NCI-H2107 treated with DMSO at 0.1 percent for 48 hours (cell line): Measurements from ENCODE around the gene CREB5.
"Not testable (repeated sequence)": the region's sequence is repeated elsewhere in the genome, so short reads cannot be mapped to it uniquely, and the experiment has no call there.

ENCODE experiments used
- DNase-seq: peaks from one replicate; lab custom pipeline; 2025; ENCODE audit not compliant: unreplicated experiment; lab: John Stamatoyannopoulos, UW

The CREB5 gene

DNA sequence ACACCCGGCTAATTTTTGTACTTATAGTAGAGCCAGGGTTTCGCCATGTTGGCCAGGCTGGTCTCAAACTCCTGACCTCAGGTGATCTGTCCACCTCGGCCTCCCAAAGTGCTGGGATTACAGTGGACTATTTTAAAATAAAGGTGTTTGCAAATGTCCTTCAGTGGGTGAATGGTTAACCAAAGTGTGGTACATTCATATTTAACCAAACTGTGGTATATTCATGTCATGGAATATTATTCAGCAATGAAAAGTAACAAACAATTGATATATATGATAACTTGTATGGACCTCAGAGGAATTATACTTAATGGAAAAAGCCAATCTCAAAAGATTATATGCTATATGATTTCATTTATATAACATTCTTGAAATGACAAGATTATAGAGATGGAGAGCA lies 190.0 kb downstream of the CREB5 start:
- DNase-seq = no peak

DNA sequence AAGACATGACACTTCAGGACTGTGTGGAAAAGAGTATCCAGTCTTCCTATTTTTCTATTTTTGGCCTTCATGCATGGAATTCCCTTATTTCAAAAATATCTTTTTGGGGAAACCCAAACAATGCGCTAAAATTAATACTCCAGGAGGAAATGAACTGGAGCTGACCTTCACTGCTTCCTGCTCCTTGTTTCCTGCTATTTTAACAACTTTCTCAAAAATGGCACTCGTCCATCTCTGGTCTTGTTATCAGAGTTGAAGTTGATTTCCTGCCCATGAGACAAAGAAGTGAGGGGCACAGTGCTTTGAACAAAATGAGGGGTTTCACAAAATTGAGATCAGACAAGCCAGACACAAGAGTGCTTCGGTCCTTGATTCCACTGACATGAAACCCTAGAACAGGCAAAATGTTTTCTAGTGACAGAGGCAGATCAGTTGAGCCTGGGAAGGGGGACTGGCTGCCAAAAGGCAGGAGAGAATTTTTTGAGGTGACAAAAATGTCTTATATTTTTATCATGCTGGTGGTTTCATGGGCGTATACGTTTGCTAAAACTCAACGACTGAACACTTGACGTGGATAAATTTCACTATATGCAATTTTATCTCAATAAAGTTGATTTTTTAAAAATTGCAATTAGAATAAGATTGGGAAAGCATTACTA lies 193.2 kb downstream of the CREB5 start:
- no peak for DNase-seq

- DNase-seq = no peak
These were observed 194.1 kb downstream of the CREB5 start for GRCh38 chr7:28606421-28606820.

DNA sequence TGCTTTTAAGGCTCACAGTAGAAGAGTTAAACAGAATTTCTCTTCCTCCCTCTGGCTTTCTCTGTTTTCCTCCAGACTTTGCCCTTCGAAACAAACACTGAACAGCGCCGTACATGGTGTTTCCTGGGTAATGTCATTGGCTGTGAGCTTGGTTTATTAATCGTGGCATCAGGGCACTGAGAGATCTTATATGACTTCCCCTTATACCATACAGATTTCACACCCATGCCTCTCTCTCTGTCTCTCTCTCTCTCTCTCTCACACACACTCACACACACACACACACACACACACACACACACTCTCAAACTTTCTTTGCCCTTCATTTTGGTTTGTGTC lies 195.5 kb downstream of the CREB5 start:
- no peak for DNase-seq

GRCh38 chr7:28608237-28608656 lies 195.9 kb downstream of the CREB5 start:
- DNase-seq = no peak

DNA sequence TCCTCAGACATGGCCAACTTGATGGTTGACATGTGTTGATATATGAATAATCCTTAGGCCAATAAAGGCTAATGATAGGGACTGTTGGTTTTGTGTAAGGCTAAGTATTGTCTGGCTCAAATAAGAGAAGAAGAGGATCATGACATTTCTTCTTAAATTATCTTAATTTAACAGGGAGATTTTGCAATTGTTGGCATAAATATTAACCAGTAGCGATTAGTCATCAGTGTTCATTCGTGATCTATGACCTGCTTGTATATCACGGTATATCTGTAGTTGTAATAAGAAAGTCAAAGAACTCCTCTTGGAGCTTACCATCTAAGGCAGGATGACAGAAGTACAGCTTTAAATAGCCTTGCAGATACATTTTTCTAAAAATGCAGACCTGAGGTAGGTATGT lies 196.4 kb downstream of the CREB5 start:
- DNase-seq = no peak

DNA sequence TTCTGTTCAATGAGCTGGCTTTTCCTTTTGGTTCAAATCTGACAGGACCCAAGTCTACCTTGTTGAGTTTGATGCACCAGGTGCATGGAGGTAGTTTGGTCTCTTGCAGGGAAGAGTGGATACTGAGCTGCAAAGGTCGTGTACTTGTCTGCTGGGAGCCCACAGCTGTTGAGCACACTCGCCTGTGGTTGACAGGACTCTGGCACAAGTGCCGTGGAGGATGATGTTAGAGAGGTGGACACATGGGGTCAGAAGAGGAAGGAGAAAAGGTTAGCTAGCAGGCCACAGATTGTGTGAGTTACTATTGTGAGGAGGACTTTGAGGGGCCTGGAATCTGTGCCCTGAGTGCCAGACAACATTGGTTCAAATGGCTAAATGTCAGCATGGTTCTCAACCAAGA lies 197.3 kb downstream of the CREB5 start:
- DNase-seq = no peak

DNA sequence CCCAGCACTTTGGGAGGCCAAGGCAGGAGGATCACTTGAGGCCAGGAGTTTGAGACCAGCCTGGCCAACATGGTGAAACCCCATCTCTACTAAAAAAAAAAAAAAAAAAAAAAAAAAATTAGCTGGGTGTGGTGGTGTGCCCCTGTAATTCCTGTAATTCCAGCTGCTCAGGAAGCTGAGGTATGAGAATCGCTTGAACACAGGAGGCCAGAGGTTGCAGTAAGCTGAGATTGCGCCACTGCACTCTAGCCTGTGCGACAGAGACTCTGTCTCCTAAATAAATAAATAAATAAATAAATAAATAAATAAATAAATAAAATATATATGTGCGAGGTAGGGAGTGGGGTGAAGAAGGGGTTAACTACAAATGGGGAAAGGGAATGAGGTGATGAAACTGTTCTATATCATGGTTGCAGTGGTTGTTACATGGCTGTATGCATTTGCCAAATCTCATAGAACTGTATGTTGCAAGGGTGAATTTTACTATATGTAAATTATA lies 199.1 kb downstream of the CREB5 start:
- not testable (repeated sequence) for DNase-seq

- no peak for DNase-seq
These were observed 200.9 kb downstream of the CREB5 start for GRCh38 chr7:28613262-28613661.

DNA sequence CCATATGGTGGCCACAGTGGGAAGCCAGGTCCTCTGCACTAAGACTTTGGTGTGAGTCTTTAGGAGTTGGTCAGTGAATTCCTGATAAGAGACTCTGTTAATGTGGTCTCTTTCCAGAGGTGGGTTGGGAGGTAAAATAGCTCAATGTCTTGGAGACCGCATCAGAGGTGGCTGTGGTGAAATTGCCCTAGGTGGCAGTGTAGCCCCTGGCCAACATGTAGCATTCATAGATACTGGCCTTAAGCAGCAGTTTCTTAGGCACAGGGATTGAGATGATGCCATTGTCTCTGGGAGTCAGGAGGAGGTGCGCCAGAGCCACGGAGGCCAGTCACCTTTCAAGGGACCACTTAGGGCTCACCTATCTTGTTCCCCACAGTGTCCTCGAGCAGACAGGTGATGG lies 202.8 kb downstream of the CREB5 start:
- no peak for DNase-seq

DNA sequence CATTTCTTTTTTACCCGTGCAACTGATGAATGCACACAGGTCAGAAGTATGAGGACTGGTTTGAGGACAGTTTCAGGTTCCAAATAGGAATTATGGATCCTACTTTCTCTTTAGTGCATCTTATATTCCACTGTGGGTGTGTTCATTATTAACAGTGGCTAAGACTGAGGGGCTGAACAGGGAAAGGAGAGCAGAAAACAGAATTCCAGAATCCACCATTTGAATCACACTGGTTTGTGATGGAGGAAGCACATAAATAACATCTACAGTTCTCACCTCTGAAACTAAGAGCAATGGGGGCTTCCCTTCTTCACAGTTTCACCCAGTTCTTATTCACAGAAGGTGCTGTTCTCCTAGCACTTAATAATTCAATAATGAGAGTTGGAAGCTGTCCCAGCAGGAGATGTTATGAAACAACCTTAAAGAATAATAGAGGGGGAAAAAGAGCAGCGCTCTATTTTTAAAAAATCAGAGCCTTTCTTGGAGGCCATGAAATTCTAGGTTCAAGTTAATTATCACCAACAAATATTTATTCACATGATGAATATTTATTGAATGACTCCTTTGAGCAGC lies 205.1 kb downstream of the CREB5 start:
- DNase-seq = no peak

DNA sequence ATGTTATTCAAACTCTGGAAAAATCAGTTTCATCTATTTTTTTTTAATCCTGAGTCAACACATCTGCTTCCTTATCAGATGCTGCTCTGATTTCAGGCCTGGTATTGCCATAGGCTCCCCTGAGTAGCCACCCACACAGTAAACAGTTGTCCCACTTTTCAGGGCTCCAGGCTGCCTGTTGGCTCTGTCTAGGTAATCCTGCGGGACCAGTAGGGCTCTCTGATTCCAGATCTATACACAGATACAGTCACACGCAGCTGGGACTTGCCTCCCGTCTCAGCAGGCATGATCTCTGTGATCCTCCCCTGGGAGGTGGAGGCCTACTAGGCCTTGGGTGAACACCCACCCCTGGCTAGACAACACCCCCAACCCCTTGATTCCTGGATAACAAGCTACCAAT lies 206.1 kb downstream of the CREB5 start:
- no peak for DNase-seq

- no peak for DNase-seq
These were observed 206.9 kb downstream of the CREB5 start for GRCh38 chr7:28619256-28619655.

DNA sequence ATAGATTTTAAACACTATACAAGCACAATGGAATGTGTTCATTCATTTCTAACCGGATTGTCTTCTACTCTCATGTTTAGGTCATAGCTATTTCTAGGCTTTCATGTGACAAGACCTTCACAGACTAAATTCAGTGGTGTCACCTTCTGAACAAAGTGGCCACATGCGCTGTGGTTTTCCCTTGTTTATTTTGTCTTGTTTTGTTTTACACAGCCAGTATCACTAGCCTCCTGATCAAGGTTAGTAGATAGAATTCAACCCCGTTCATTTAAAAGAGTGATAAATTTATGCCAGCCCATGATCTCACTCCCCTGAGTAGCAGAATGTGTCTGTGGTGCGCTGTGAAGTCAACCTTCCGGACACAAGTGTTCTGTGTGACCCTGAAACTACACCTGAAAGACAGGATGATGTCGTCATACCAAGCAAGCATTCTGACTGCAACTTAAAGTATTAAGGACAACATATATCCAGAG lies 209.1 kb downstream of the CREB5 start:
- no peak for DNase-seq

GRCh38 chr7:28623105-28623730 lies 210.9 kb downstream of the CREB5 start:
- no peak for DNase-seq

GRCh38 chr7:28623863-28624262 lies 211.5 kb downstream of the CREB5 start:
- DNase-seq = peak; percentile 33

DNA sequence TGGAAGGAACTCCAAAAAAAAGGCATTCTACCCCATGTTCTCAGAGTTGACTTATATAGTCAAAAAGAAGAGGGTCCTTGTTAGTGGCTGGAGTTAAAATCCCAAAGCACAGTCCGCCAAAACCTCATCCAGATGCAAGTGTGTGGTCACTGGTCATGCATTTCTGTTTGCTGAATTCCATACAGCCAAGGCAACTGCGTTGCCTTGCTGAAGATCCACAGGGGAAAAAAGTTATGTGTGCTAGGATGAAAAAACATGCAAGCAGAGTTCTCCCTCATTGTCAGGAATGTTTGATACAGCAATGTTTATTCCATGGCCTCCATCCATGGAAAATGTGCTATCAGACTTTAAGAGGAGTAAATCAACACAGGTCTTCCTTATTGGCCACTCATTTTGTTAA lies 213.1 kb downstream of the CREB5 start:
- DNase-seq = no peak

DNA sequence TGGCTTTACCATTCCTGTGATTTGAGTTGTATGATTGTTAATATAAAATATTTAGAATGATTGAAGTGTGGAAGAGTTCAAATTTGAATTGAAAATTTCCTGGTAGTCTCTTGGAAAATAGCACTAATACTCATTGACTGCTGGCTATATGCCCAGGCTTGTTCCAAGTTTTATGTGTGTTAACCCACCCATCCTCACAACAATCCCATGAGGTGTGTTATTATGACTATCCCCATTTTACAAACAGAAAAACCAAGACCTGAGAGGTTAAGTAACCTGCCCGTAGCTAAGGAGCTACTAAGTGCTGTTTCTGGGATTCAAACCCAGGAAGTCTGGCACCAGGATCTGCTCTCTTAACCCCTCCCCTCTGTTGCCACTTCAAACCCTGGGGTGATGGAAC lies 213.9 kb downstream of the CREB5 start:
- no peak for DNase-seq

GRCh38 chr7:28626624-28627262 lies 214.4 kb downstream of the CREB5 start:
- DNase-seq = peak; percentile 19

- no peak for DNase-seq
These were observed 214.9 kb downstream of the CREB5 start for GRCh38 chr7:28627263-28627653.

GRCh38 chr7:28627896-28628295 lies 215.6 kb downstream of the CREB5 start:
- DNase-seq = no peak

GRCh38 chr7:28629216-28629842 lies 217.0 kb downstream of the CREB5 start:
- DNase-seq = no peak
